Heart left ventricle (tissue), 16 donors: Measurements from ENCODE around the gene SEMA3F. TPM values are rescaled to one million over a fixed set of nuclear protein-coding genes. Genes with fewer than 3 reads are reported as not detected.
A peak's percentile ranks its signal among the peaks of the same experiment; 100 is the strongest.

Experiments used
- ATAC-seq, 4 donors: fragments of 200-7000 bp; cut with Tn5 transposase; one replicate each; pipeline ENCODE4 v1.9.1; 2020 to 2022; ENCODE audit warnings: moderate library complexity in 4 of 4, mild to moderate bottlenecking in 3 of 4, moderate number of reproducible peaks in 1 of 4
- DNase-seq, 5 donors: peaks; one replicate each; pipeline ENCODE4 v3.0.0-alpha.2; 2020
- H3K27ac ChIP-seq, 12 donors: fragments of 200-600 bp; sonication (generic) in 4 of 12; one replicate each; pipeline versions ENCODE4 v1.5.0 to v1.8.0; 2016 to 2022; ENCODE audit warnings: mild to moderate bottlenecking in 2 of 12
- H3K27me3 ChIP-seq, 9 donors: fragments of 200-600 bp; sonication (generic) in 2 of 9; one replicate each; pipeline versions ENCODE4 v1.5.1 to v1.8.0; 2016 to 2022; ENCODE audit warnings: mild to moderate bottlenecking in 3 of 9
- H3K36me3 ChIP-seq, 9 donors: fragments of 200-600 bp; sonication (generic) in 2 of 9; one replicate each; pipeline versions ENCODE4 v1.5.0 to v1.8.0; 2018 to 2022; ENCODE audit warnings: mild to moderate bottlenecking in 2 of 9
- H3K4me1 ChIP-seq, 12 donors: fragments of 200-600 bp; sonication (generic) in 4 of 12; one replicate each; pipeline versions ENCODE4 v1.5.0 to v1.8.0; 2016 to 2022; ENCODE audit warnings: mild to moderate bottlenecking in 3 of 12
- H3K4me3 ChIP-seq, 12 donors: fragments of 200-600 bp; sonication (generic) in 4 of 12; one replicate each; pipeline versions ENCODE4 v1.5.0 to v1.8.0; 2017 to 2022; ENCODE audit warnings: mild to moderate bottlenecking in 9 of 12, moderate library complexity in 4 of 12
- H3K9me3 ChIP-seq, 12 donors: fragments of 200-600 bp; sonication (generic) in 4 of 12; one replicate each; pipeline versions ENCODE4 v1.5.0 to v1.8.0; 2016 to 2022; ENCODE audit warnings: mild to moderate bottlenecking in 1 of 12
- CTCF ChIP-seq, 12 donors: fragments of 200-600 bp; sonication (generic) in 4 of 12; IDR thresholded peaks; one replicate each; pipeline versions ENCODE4 v1.5.0 to v1.8.0; 2018 to 2022; ENCODE audit warnings: antibody characterized with exemption in 12 of 12, mild to moderate bottlenecking in 5 of 12
- POLR2A ChIP-seq, 2 donors: fragments of 450-650 bp; IDR thresholded peaks; one replicate each; pipeline ENCODE4 v1.6.1; 2017; ENCODE audit warnings: antibody characterized with exemption in 2 of 2, mild to moderate bottlenecking in 2 of 2, moderate library complexity in 2 of 2
- WGBS, 4 donors: extraction: QIAGEN DNeasy Blood & Tissue Kit in 2 of 4; methylation state at CpG; one replicate each; pipeline versions ENCODE4 v1.1.5 to v1.1.7; 2013 to 2018; 5-methylcytosine and 5-hydroxymethylcytosine counted together
- intact Hi-C, 10 donors: fragments of 100-400 bp; cut with DNase I; formaldehyde crosslinking; loops; one replicate each; pipeline versions ENCODE4 v1.11.1 to v1.14.2; 2022
- polyA plus RNA-seq, 2 donors: library from polyadenylated mRNA; stranded (reverse); fragments of 200-250 nt; gene quantifications; one replicate each; pipeline ENCODE4 v1.2.3, GENCODE V29; 2013
- total RNA-seq, 9 donors: library from RNA; depleted of rRNA in 2 of 9; stranded (reverse); fragments of >200 nt in 2 of 9; fragmentation: NEBNext Ultra II Directional in 3 of 9; extraction: Animal tissue kit (Norgen Biotek cat#: 25700) in 3 of 9; gene quantifications; one replicate each; pipeline versions ENCODE4 v1.1.0 to v1.2.4, GENCODE V29; 2016 to 2023
- donor health status: ischemic (EF 13 %, LVEDD 7.1; RV severe dilation, severe dysfunction).
- donor health status: healthy with polysubstance abuse.
- donor health status: DM: no; HTN: yes; CAD: no.
- donor health status: DM: no; HTN: no; CAD: no.
- donor health status: ischemic (EF 25% LVEDD 6.9; RV normal size, moderate dysfunction).
- donor health status: ischemic (EF 25% LVEDD 5.7; RV mildly dilated, moderate dysfunction).
- donor health status: healthy.
- donor health status: DM: yes; HTN: yes; CAD: no.
- donor health status: ischemic (EF 35%, LVEDD 5.7; RV mildly dilated, moderate dysfunction).
- donor health status: nonischemic (EF 11% LVEDD 7.7; RV severe dilation, severe dysfunction).
- donor health status: DM: yes; HTN: yes; CAD: no.
- donor health status: PGD.
- donor health status: ischemic (EF 29% LVEDD 5.4; RV normal size, mild dysfunction).
- donor health status: nonischemic (EF 23%, LVEDD 6.1; RV moderate dilation, normal function).

The SEMA3F gene
- total and polyA plus RNA-seq, 11 donors = 6.1 to 94.1 (median 11.3) TPM

DNA sequence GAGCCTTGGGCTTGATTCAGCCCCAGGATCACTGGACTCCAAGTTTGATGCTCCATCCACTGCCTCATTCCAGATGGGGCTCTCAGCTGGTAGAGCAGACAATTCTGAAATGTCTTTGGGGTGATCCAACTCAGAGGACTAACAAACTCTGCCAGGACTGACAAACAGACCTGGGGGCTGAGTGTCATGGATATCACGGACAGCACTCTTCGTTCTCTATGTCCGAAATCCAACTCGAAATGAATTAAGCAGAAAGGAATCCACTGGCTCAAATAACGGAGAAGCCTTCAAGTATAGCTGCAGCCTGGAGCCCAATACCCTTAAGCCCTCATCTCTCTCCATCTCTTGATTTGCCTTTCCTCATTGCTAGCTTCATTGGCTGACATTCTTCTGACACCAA is 64.2 kb downstream of the SEMA3F start:
- H3K27me3 ChIP-seq = no peaks in the 10 kb centered on the region
- H3K4me3 ChIP-seq = no peak overlapping the region
- intact Hi-C loops = no loop called here
- no peaks in the 10 kb centered on the region for H3K9me3 ChIP-seq
- no peak for DNase-seq
- peaks cover 0 to 6% (median 0%) of the 10 kb centered on the region in 12 donors for H3K4me1 ChIP-seq
- H3K36me3 ChIP-seq = no peaks in the 10 kb centered on the region
- no peak overlapping the region for H3K27ac ChIP-seq
- whole genome bisulfite sequencing, 4 donors = 85 to 92% (median 91%) methylated on average over 5 of the region's 5 CpGs
- no peak for ATAC-seq
- no peak for TF ChIP-seq CTCF (IDR thresholded peaks at IDR 0.05)
- TF ChIP-seq POLR2A (IDR thresholded peaks at IDR 0.05) = no peak

DNA sequence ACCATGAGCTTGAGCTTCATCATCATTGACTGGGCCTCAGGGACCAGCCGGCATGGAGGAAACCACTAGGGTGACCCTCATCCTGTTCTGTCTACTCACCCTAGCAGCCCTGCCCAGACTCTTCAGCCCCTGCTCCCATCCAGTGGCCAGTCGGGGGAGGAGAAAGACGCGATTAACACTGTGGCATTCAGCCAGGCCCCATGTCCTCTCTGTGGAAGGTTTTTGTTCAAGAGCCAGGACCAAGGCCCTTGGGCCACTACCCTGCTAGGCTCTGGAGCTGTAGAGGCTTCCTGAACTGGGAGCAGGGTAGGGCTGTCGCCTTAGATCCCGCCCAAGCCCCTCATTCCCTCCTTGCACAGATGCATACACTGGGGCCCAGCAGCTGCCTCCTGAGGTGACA is 65.0 kb downstream of the SEMA3F start:
- Histone ChIP-seq H3K36me3 (no peaks in the 10 kb centered on the region), H3K27me3 (no peaks in the 10 kb centered on the region), H3K4me3 (no peak overlapping the region), H3K4me1 (peaks cover 0 to 6% (median 0%) of the 10 kb centered on the region in 12 donors), H3K9me3 (no peaks in the 10 kb centered on the region), H3K27ac (no peak overlapping the region)
- ATAC-seq (peak; percentile 10 to 56 (median 30)), DNase-seq (no peak)
- 33 to 67% (median 53%) methylated on average over 1 to 6 of the region's 6 CpGs for WGBS, 4 donors
- no peak for TF ChIP-seq POLR2A (IDR thresholded peaks at IDR 0.05)
- TF ChIP-seq CTCF (IDR thresholded peaks at IDR 0.05) = no peak
- intact Hi-C loops = no loop called here

- H3K36me3 ChIP-seq = no peaks in the 10 kb centered on the region
- ATAC-seq (no peak), DNase-seq (no peak)
- TF ChIP-seq POLR2A (IDR thresholded peaks at IDR 0.05) = no peak
- no peak for TF ChIP-seq CTCF (IDR thresholded peaks at IDR 0.05)
- H3K9me3 ChIP-seq = no peaks in the 10 kb centered on the region
- no peaks in the 10 kb centered on the region for H3K27me3 ChIP-seq
- H3K4me1 ChIP-seq = peaks cover 0 to 6% (median under 1%) of the 10 kb centered on the region in 12 donors
- H3K27ac ChIP-seq = no peak overlapping the region
- WGBS, 4 donors = 73 to 80% (median 78%) methylated on average over 3 to 4 of the region's 4 CpGs
- no peak overlapping the region for H3K4me3 ChIP-seq
- intact Hi-C loops = no loop called here
Observed at GRCh38 chr3:50221051-50221410, 65.9 kb downstream of the SEMA3F start.

DNA sequence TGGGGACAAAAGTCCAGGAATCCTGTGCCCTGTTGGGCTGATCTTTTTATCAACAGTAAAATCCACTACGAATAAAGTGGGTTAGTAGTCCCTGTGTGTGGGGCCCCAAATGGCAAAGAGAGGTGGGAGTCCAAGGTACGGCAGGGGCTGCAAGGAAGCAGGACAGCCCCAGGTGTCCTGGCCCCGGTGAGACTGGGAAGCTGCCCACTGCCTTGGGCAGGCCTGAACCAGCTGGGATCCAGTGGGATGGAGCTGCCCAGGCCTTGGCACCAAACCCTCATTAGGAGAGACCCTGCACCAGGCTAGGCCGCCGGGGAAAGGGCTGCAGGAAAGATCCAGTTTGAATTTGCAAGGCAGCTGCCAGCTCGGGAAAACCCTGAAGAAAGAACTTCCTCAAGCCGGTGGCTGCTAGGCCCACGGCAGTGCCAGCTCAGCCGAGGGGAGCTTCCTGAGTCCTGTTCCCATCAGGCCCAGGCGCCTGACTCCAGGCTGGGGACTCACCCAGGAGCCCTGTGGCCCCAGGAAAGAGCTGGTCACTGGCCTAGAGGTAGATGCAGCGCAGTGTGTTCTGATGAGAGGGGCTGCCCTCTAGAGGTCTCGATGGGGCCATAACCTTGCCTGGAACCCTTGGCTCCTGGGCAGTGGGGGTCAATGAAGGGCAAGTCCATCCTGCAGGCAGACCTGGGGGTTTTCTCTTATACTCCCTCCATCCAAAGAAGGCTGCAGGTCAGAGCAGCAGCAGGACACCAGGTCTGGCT is 66.5 kb downstream of the SEMA3F start:
- ATAC-seq = no peak

More for the DNA sequence above, 66.5 kb downstream of the SEMA3F start:
- no peak overlapping the region for H3K4me3 ChIP-seq
- no peaks in the 10 kb centered on the region for H3K9me3 ChIP-seq
- TF ChIP-seq POLR2A (IDR thresholded peaks at IDR 0.05) (no peak), CTCF (IDR thresholded peaks at IDR 0.05) (peak in 1 of 12 donors; percentile 5)
- intact Hi-C loops = no loop called here
- 70 to 77% (median 74%) methylated on average over 5 to 12 of the region's 12 CpGs for WGBS, 4 donors
- peaks cover 0 to 10% (median 6%) of the 10 kb centered on the region in 12 donors for H3K4me1 ChIP-seq
- H3K36me3 ChIP-seq = no peaks in the 10 kb centered on the region
- DNase-seq = no peak
- H3K27ac ChIP-seq = no peak overlapping the region
- H3K27me3 ChIP-seq = no peaks in the 10 kb centered on the region
